ENCODE measurements around the gene SMAD7.

The SMAD7 gene

GRCh38 chr18:48931680-48932461, 18.9 kb downstream of the SMAD7 start:
- no peak for DNase-seq (ENCODE audit: low read depth, low spot score)

DNA sequence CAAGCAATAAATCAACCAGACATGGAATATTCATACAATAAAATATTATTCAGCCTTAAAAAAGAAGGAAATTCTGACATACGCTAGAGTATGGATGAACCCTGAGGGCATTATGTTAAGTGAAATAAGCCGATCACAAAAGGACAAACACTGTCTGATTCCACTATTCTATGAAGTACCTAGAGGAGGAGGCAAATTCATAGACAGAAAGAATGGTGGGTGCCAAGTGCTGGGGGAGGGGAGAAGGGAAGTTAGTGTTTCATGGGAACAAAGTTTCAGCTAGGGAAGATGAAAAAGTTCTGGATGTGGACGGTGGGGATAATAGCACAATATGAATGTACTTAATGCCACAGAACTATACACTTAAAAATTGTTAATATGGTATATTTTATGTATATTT, 19.8 kb downstream of the SMAD7 start:
- DNase-seq (ENCODE audit: low read depth, low spot score): no peak

- DNase-seq (ENCODE audit: low read depth, low spot score): no peak
Measured at GRCh38 chr18:48929941-48930713, 20.6 kb downstream of the SMAD7 start.

DNA sequence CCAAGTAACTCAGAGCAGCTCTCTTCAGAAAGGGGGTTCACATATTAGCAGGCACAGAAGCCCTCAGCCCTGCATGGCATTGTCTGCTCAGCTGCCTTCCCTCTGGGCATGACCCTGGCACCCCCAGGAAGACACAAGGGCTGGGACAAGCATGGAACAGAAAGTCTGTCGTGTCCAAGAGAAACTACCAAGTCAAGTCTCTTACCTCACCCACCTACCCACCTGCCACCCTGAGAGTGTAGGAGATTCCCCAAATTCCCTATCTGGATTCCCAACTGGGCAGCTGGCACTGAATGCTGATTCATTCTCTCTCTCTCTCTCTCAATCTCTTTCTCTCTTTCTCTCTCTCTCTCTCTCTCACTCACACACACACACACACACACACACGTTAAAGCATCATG, 21.6 kb downstream of the SMAD7 start:
- no peak for DNase-seq (ENCODE audit: low read depth, low spot score)

GRCh38 chr18:48928787-48929186, 22.0 kb downstream of the SMAD7 start:
- DNase-seq (ENCODE audit: low read depth, low spot score): no peak

- DNase-seq (ENCODE audit: low read depth, low spot score): no peak
Measured at GRCh38 chr18:48927286-48928080, 23.3 kb downstream of the SMAD7 start.

- DNase-seq (ENCODE audit: low read depth, low spot score): no peak
Measured at GRCh38 chr18:48926420-48926857, 24.3 kb downstream of the SMAD7 start.

- no peak for DNase-seq (ENCODE audit: low read depth, low spot score)
Measured at GRCh38 chr18:48925491-48925780, 25.3 kb downstream of the SMAD7 start.

DNA sequence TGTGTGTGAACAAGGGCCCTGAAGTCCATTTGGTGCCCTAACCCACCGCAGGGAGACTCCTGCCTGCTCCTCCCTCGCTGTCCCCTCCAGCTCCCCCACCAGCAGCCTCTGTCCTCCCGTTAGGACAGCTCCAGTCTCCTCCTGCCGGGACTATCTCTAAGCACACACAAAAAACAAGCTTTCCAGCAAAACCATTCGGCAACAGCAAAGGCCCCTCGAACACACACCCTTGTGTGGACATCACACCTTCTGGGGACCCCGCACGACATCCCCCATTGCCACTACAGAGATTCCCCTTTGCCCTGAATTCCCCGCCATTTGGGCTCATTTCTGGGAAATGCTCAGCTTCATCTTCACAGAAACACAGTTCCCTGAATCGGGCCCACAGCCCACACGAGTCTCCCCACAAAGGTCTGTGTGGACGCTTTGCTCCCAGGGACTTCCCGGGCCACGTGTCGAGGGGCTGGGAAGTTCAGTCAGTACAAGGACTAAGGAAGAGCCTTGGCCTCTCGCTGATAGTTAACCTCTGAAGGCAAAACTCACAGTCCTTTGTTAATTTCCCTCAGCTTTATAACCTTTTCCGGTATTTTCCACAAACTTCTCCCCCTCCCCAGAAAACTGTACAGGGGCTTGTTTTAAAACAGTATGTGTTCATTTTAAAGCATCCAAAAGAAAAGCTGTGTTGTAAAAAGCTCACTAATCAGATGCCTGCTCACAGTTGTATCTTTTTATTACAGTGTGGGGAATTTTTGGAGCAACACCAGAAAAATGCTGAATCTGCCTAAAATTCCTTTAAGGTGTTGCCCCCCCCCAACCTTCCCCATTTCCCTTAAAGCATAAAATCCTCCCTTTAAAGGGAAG, 25.9 kb downstream of the SMAD7 start:
- DNase-seq (ENCODE audit: low read depth, low spot score): no peak

- no peak for DNase-seq (ENCODE audit: low read depth, low spot score)
Measured at GRCh38 chr18:48923746-48924629, 26.8 kb downstream of the SMAD7 start.

GRCh38 chr18:48922801-48923730, 27.7 kb downstream of the SMAD7 start:
- DNase-seq (ENCODE audit: low read depth, low spot score): no peak

DNA sequence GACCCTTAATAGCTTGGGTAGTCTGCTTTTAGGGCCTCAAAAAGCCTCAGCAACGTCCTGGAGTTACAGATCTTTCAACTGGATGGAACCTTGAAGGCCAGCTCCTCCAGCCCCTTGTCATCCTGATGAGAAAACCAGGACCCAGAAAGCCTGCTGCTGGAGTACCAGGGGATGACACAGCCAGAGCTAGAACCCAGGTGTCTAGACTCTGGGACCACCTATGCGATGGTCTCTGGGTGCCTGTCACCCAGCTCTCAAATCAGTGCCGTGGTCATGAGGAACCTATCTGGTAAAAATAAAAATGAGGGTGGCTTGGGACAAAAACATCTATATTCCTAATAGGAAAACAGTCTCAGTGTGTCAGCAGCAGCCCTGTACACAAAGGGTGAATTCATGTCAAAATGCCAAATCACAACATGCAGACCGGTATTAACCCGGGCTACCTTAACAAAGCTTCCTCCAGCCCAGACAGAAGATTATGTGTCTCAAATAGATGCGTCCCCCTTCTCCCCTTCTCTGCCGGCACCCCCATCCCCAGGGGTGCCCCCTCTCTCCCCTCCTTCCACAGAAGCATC, 28.5 kb downstream of the SMAD7 start:
- DNase-seq (ENCODE audit: low read depth, low spot score): no peak

GRCh38 chr18:48921305-48922225, 29.2 kb downstream of the SMAD7 start:
- no peak for DNase-seq (ENCODE audit: low read depth, low spot score)

- DNase-seq (ENCODE audit: low read depth, low spot score): no peak
Measured at GRCh38 chr18:48920408-48921038, 30.2 kb downstream of the SMAD7 start.

GRCh38 chr18:48919547-48919946, 31.2 kb downstream of the SMAD7 start:
- no peak for DNase-seq (ENCODE audit: low read depth, low spot score)

DNA sequence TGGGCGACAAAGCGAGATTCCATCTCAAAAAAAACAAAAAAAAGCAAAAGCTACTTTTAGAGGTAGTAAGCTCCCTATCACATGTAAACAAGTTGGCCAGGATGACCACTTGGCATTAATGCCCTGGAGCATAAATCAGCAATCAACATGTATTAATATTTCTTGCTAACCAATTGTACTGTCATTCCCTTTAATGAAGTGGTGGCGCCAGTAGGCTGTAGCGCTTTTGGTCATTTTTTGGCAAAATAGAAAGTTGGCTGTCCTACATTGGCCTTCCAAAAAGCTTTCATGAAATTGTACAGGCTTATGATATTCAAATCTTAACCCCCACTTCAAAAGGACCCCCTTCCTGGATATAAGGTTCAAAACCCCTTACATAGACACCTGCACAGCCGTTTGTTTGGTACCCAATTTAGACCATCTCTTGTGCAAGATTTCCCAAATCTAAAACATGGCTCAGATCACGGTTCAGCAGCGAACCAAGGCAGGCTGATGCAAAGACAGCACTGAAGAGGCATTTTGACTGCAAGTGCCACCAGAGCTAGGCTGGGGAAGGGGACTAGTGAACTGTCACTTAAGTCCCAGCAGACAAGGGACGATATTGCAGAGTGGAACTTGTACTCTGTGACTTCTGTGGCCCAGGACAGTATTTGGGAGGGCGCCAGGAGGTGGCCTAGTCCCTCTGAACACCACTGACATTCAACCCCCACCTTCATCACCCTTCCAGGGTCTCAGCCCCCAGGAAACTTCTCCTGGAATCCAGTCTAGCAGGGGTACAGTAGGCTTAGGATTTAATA, 31.9 kb downstream of the SMAD7 start:
- DNase-seq (ENCODE audit: low read depth, low spot score): no peak

Measured in smooth muscle cell of the brain vasculature (primary cell).